ENCODE results near the gene WDR45B. TPM values are rescaled to one million over a fixed set of nuclear protein-coding genes. Genes with fewer than 3 reads are reported as not detected.

The WDR45B gene
- total RNA-seq, 4 donors from 2014 or later = 68.8 to 90.0 (median 77.2) TPM

DNA sequence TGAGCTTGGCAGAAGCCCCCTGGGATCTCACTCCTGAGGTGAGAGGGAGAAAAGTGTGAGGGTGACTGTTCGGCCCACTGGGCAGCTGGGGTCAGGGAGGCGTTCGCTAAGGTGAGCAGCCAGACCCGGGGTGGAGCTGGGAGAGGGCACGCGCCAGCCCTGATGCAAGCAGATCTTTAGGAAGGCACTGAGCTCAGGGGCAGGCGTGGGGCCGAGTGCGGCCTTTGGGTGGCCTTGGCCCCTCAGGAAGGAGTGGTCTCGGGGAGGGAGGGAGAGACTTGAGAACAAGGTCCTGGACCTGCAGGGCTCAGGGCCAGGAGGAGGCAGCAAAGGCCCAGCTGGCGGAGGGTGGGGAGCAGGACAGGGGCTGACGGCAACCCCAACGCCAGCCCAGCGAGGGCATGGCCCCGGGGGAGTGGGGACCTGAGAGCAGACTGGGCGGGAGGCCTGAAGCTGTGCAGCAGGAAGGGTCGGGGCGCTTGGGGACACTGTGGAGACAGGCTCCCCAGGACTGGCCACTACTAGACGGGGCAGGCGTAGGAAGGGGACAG is 14.5 kb upstream of the WDR45B start:
- no peak overlapping the region for H3K4me3 ChIP-seq
- DNase-seq = peak in 1 of 3 donors; percentile 29
- TF ChIP-seq POLR2A (IDR thresholded peaks at IDR 0.05) = no peak
- TF ChIP-seq, protein P1, sequence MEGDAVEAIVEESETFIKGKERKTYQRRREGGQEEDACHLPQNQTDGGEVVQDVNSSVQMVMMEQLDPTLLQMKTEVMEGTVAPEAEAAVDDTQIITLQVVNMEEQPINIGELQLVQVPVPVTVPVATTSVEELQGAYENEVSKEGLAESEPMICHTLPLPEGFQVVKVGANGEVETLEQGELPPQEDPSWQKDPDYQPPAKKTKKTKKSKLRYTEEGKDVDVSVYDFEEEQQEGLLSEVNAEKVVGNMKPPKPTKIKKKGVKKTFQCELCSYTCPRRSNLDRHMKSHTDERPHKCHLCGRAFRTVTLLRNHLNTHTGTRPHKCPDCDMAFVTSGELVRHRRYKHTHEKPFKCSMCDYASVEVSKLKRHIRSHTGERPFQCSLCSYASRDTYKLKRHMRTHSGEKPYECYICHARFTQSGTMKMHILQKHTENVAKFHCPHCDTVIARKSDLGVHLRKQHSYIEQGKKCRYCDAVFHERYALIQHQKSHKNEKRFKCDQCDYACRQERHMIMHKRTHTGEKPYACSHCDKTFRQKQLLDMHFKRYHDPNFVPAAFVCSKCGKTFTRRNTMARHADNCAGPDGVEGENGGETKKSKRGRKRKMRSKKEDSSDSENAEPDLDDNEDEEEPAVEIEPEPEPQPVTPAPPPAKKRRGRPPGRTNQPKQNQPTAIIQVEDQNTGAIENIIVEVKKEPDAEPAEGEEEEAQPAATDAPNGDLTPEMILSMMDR (IDR thresholded peaks at IDR 0.05) = no peak
- H3K27me3 ChIP-seq = no peaks in the 10 kb centered on the region
- H3K27ac ChIP-seq = no peak overlapping the region
- H3K9me3 ChIP-seq = no peaks in the 10 kb centered on the region
- H3K4me1 ChIP-seq = no peaks in the 10 kb centered on the region
- peaks cover 0 to 8% (median 0%) of the 10 kb centered on the region in 3 donors for H3K36me3 ChIP-seq

DNA sequence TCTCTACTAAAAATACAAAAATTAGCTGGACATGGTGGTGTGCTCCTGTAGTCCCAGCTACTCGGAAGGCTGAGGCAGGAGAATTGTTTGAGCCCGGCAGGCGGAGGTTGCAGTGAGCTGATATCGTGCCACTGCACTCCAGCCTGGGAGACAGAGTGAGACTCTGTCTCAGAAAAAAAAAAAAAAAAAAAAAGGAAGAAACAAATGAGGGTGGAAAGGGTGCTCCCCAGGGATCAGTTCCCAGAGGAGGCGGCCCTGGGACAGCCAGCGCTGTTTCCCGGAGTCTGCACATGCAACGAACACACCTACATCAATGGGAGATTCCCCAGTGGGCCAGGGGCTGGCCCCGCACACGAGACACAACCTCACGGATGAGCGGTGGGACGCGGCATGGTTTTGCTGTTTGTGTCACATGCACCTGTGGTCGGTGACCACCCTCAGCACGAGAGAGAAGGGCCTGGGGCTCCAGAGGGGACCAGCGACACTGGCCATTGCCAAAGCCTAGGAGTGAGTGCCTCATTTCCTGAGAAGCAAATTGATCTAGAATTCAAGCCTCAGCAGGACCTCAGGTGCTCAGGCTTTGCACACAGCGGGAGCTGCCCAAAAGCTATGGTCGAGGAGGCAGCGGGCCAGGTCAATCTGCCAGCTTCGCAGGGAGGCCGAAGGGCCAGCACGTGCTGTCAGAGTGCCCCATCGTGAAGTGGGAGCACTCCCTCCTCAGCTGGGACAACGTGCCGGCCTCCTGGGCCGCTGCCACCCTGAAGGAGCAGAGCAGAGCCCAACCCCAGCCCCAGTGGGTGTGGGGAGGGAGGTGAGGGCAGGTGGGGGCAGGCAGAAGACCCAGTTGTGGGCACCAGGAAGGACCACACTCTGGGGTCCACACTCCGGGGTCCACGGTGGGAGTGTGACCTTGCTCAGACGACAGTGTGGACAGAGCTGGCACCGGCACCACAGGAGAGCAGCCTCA is 13.8 kb upstream of the WDR45B start:
- Histone ChIP-seq H3K27me3 (no peaks in the 10 kb centered on the region), H3K36me3 (peaks cover 0 to 8% (median 0%) of the 10 kb centered on the region in 3 donors), H3K9me3 (no peaks in the 10 kb centered on the region), H3K4me1 (no peaks in the 10 kb centered on the region), H3K4me3 (no peak overlapping the region), H3K27ac (no peak overlapping the region)
- peak in 1 of 3 donors; percentile 25 for DNase-seq
- TF ChIP-seq, protein P1 (IDR thresholded peaks at IDR 0.05) = no peak
- TF ChIP-seq POLR2A (IDR thresholded peaks at IDR 0.05) = no peak

DNA sequence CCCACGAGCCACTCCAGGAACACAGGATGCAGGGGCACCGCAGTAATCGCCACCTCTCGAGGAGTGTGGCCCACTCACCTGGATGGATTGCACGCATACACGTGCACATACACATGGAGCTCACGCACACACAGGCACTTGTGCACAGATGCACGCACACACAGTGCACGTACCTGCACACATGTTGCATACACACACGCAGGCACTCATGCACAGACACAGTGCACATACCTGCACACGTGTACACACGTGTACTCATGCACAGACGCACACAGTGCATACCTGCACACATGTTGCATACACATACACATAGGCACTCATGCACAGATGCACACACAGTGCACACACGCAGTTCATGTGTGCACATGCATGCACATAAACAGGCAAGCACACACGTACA is 11.6 kb upstream of the WDR45B start:
- H3K4me1 ChIP-seq = peaks cover 0 to 8% (median 0%) of the 10 kb centered on the region in 4 donors
- H3K9me3 ChIP-seq = no peaks in the 10 kb centered on the region
- no peak overlapping the region for H3K27ac ChIP-seq
- H3K36me3 ChIP-seq = peaks cover 0 to 8% (median 0%) of the 10 kb centered on the region in 3 donors
- peak in 1 of 3 donors; percentile 5 for DNase-seq
- TF ChIP-seq, protein P1 (IDR thresholded peaks at IDR 0.05) = no peak
- no peak for TF ChIP-seq POLR2A (IDR thresholded peaks at IDR 0.05)
- no peaks in the 10 kb centered on the region for H3K27me3 ChIP-seq
- no peak overlapping the region for H3K4me3 ChIP-seq

DNA sequence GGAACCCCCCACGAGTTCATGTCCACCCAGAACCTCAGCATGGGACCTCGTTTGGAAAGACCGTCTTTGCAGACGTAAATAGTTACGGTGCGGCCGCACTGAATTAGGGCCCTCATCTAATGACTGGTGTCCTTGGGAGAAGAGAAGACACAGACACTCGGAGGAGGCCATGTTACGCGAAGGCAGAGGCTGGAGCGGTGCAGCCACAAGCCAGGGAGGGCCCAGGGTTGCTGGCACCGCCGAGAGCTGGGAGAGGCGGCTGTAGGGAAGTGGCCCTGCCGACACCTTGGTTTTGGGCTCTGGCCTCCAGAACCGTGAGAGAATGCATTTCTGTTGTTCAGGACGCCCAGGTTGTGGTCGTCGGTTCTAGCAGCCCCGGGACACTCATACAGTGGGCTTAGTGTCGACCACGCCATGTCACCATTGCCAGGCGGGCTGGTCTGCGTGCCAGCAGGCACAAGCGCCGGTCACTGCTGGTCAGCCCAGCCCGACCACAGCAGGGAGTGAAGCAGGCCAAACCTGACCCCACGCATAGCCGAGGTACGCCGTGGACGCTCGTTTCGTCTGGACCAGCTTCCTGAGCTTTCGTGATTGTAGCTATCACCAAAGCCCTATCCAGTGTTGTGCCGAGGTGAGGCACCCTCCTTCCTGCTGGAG is 10.7 kb upstream of the WDR45B start:
- TF ChIP-seq, protein P1 (IDR thresholded peaks at IDR 0.05) = no peak
- no peak for TF ChIP-seq POLR2A (IDR thresholded peaks at IDR 0.05)
- Histone ChIP-seq H3K4me3 (no peak overlapping the region), H3K27ac (no peak overlapping the region), H3K27me3 (no peaks in the 10 kb centered on the region), H3K4me1 (peaks cover 0 to 14% (median 0%) of the 10 kb centered on the region in 4 donors), H3K36me3 (peaks cover 0 to 8% (median 0%) of the 10 kb centered on the region in 3 donors), H3K9me3 (no peaks in the 10 kb centered on the region)
- DNase-seq = peak in 1 of 3 donors; percentile 43

DNA sequence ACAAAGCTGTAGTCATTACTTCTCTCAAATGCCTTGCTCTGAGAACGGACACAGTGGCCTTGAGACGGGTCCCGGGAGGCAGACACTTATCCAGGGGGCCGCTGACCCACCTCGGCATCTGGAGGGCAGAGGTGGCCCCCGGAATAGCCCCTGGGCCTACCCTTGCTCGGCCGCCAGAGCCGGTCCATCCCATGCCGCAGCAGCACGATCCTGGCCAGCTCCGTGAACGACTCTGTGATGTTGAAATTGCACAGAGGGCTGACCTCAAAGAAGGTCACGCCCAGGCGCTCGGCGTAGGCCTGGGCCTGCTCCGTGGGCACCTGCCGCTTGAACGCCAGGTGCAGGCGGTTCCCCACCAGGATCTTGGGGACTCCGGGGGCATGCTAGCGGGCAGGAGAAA is 10.1 kb upstream of the WDR45B start:
- Histone ChIP-seq H3K9me3 (no peaks in the 10 kb centered on the region), H3K4me3 (no peak overlapping the region), H3K27me3 (no peaks in the 10 kb centered on the region), H3K4me1 (peaks cover 0 to 19% (median 0%) of the 10 kb centered on the region in 4 donors), H3K36me3 (peaks cover 0 to 8% (median 0%) of the 10 kb centered on the region in 3 donors), H3K27ac (no peak overlapping the region)
- no peak for DNase-seq
- TF ChIP-seq, protein P1 (IDR thresholded peaks at IDR 0.05) = no peak
- no peak for TF ChIP-seq POLR2A (IDR thresholded peaks at IDR 0.05)

Data from Peyer's patch (tissue), 4 donors.